HG03460 (cell line): ENCODE measurements around the gene BRD3OS.

Experiments used
- ATAC-seq: cut with Tn5 transposase; IDR thresholded peaks from one replicate; pipeline ENCODE4 v1.9.1; 2021; ENCODE audit not compliant: unreplicated experiment

Gene BRD3OS, protein sequence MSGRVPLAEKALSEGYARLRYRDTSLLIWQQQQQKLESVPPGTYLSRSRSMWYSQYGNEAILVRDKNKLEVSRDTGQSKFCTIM

DNA sequence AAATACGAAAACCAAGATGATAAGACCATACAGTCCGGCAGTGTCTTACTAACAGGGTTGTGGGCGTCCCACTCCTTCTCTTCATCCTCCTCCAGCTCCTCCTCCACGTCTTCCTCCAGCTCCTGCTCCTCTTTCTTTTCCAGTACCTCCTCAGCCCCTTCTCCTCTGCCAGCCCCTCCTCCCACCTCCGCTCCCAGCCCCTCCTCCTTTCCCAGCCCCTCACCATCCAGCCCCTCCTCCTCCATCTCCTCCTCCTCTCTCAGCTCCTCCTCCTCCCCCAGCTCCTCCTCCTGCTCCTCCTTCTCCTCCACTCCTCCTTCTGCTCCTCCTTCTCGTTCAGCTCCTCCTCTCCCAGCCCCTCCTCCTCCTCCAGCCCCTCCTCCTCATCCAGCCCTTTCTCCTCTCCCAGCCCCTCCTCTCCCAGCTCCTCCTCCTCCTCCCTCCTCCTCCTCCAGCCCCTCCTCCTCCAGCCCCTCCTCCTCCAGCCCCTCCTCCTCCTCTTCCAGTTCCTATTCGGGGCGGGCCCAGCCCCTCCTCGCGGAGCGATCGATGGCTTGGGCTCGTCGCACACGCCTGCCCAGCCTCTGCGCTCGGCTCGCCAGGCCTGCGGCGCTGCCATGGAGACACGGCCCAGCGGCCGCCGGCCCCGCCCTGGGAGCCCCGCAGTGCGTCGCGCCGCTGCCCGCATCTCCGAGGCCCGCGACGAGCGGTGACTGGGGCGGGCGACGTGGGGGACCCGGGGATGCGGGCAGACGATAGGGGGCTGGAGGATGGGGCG, at the start of gene BRD3OS:
TSS of gene BRD3OS (plus strand) at position 654 of the 778 bp plus-strand sequence. CDS start 1,267 bp downstream, outside the sequence.
- peak; percentile 85 for ATAC-seq

DNA sequence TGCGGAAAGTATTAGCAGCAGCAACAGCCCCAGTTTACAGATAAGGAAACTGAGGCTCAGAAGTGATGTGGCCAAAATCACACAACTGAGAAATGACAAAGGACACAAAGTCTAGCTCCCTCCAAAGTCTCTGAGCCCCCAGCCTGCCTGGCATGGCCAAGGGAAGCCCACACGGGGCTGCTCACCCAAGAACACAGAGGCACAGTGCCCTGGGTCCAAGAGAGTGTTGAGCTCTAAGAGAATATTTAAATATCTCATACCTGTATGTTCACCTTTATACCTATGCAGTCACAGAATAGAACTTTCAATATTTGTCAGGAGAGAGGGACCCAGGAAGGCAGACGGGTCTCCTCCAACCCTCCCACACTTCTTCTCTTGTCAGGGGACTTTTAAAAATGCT, 49.8 kb upstream of the BRD3OS start:
- no peak for ATAC-seq

DNA sequence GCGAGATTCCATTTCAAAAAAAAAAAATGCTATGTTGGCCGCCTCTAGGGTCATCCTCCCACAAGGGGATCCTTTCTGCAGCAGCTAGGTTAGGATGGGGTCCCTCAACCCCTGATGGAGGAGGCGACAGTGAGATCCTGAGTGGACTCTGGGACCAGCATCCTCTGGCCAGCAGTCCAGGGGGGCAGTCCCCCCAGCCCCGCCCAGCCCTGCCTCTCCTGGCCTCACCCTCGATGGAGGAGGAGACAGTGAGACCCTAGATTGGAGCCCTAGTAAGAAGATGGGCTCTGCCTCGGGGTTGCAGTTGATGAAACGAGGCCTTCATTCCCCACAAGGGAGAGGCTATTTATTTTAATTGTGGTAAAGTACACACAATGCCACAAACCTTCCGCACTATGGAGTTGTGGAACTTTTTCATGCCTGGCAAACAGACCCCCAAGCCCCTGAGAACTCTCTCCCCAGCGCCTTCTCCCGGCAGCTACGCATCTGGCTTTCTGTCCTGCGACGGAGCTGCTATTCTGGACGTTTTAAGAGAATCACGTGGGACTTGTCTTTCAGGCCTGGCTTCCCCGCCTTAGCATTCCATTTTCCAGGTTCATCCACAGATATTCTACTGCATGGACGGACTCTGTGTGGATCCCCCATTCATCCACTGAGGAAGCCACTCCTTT, 49.0 kb upstream of the BRD3OS start:
- no peak for ATAC-seq

DNA sequence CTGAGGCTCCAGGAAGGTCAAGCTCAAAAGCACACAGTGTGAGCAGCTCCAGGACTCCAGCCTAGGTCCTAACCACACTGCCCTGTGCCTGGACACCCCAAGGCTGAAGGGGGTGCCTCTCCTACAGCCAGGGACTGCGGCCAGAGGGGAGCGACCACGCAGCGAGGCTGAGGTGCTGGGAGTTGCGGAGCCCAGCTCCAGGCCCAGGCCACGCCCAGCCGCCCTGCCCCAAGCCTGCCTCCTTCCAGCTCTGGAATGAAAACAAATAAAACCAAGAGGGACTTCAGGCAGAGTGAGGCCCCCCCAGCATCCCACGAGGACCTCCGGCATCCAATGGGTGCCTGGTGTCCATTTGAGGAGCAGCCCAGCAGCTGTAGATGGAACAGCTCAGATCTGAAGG, 48.4 kb upstream of the BRD3OS start:
- no peak for ATAC-seq

DNA sequence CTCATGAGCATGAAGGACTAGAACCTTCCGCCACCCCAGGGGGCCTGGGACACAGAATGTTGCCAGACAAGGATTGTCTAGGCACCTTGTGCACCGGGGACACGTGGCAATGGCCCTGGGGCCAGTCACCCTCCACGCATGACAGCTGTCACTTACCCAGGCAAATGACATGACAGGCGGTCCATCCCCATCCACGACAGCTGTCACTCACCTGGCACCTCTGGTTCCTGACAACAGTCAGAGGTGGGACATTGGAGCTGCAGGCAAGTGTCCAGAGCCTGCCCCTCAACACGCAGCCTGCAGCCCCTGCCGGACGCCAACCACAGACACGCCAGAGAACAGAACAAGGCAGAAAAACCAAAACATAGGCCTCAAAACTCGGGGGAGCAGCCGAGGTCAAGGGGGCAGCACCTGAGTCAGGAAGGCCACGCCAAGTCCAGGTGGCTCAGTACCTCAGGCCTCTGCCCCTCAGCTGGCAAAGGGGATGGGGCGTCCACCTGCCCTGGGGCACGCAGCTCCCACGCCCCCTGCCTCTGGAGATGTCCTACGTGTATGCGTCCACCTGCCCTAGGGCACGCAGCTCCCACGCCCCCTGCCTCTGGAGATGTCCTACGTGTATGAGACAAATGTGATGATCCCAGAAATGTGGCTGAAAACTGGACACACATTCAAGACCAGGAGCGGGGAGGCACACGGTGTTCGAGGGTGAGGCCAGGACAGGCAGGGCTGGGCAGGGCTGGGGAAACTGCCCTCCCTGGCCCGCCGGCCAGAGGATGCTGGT, 47.7 kb upstream of the BRD3OS start:
- ATAC-seq: no peak

DNA sequence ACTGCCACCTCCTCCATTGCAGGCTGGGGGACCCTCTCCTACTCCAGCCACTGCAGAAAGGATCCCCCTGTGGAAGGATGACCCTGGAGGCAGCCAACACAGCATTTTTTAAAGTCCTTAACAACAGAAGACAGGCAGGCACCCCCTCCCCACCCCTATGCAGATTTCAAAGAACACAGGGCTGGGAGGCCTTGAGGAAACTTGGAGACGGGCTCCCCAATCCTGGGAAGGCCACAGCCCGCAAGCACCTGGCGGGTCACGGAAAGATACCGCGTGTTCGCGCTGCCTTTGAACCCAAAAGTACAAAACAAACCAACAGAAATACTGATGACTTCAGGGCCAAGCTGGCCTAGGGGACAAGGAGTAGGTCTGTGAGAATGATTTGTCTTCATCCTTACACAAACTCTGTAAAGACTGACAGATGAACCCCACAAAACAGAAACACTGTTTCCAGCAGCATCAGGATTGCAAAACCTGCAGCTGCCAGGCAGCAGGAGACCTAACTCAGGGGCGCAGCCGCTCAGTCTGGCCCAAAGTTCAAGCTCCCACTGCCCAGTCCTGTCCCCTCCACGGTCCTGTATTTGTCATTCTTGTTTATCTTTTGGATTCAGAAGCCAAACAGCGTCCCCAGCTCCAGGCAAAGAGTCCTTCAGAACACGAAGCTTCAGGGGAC, 46.9 kb upstream of the BRD3OS start:
- ATAC-seq: no peak

DNA sequence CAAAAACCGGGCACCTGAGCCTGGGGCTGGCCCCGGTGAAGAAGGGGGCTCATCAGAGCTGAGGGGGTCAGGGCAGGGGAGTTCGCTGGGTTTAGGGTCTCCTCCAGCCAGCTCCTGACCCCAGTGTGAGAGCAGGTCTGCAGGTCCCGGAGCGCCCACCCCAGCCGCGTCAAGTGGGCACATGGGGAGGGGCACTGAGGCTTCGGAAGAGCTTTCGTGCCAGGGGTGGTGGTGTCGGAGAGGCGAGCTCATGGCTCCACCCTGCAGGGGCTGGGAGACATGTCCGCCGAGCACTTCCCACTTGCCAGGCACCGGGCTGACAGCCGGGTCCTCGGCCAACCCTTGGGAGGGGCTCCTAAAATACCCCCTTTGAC, 46.4 kb upstream of the BRD3OS start:
- ATAC-seq: no peak

DNA sequence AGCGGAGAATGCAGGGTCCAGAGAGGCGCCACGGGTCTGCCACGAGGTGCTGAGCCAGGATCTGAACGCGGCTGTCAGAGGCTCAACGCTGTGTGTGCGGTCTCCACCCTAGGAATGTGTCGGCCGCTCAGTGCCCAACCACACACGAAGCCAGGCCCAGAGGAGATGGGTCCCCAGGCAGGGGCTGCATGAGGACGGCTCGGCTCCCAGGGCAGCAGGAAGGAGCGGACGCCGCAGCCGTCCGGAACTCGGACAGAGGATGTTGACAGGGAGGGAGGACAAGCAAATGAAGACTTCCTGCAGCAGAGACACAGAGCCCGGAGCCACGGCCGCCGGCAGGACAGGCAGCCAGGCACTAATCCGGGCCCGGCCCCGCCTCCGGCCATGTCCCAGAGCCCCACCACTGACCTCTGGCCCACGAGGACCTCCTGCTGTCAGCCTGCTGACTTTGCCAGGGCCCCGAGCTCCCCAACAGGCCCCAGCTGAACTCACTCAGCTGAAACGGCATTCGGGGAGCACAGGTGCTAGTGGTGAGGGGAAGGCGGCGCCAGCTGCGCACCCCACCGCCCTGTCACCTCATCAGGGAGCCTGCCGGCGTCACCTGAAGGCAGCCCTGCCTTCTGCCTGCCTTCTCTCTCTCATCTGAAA, 45.9 kb upstream of the BRD3OS start:
- ATAC-seq: peak; percentile 49

DNA sequence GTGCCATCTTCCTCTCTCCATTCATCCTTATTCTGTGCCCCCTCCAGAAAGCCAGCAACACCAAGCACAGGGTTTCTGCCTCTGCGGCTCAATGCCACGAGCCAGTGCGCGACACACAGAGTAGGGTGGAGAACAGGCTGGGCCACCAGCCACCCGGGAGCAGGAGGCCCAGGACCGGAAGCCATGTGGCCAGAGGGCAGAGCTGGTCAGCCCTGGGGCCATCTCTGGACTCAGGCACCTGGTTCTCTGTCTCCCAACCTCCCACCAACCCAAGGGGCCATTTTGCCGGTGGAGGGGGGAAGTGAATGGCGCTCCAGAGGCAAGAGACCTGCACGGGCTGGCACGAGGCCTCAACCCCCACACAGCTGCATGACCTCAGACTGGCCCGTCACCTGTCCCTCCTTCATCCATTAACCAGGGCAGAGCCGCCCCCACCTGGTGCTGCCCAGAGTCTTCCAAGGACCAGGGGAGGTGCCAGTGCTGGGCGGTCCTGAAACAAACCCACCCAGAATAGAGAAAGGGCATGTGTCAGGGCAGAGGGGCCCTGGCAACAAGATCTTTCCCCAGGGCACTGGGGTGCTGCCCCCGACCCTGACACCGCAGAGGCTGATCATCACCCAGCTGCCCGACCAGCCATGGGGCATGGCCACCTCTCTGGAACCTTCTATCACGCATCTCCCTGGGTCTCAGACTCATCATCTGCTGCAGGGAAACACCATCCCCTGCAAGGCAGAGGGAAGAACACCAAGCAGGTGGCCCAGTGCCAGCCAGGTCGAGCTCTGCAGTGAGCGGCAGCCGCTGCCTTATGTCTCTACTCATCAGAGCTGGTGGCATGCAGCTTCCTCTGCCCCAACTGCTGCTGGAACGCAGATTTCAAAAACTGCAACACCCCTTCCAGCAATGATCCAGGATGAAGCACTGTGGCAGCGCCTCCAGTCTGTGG, 45.1 kb upstream of the BRD3OS start:
- no peak for ATAC-seq

DNA sequence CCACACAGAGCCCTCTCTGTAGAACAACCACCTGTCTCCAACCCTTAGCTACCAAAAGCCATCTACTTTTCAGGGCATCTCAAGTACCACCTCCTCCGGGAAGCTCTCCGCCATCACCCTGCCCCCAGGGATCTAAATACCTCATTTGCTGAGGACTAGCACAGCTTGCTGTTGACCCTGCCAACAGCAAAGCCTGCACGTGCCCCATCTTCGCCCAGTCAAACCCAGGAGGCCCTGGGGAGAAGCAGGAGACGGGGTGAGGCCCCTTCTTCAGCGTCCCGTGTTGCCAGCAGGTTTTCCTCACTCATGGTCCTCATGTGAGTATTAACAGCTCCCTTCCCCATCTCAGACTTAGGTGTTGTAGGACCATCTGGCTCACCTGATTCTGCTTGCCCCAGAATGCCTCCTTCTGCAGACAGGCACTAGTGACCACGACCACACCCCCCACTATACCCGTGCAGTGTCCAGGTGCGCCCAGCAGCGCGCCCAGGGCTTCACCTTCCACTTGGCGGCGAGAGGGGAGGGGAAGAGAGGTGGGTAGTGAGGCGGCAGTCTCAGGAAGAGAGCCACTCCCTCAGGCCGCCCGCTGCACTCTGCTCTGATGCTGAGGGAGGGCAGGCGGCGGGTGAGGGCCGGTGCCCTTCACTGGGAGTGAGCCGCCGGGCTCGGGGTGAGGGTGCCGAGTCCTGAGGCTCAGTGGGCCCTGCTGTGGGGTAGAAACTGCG, 44.3 kb upstream of the BRD3OS start:
- no peak for ATAC-seq

DNA sequence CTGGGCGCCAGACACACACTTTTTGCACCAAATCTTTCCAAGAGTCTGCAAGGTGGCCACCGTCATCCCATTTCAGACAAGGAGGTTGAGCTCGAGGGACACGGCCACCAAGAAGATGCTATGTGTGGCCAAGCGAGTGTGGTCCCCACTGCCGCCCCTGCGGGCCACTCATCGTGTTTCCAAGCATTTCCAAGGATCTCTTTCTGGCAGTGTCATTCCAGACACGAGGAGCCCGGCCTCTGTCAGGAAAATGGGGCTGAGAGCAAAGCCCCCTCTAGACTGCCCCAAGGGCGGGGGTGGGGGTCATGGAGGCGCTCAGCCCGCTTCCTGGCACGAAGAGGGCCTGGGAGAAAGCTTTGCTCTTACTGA, 43.7 kb upstream of the BRD3OS start:
- no peak for ATAC-seq

DNA sequence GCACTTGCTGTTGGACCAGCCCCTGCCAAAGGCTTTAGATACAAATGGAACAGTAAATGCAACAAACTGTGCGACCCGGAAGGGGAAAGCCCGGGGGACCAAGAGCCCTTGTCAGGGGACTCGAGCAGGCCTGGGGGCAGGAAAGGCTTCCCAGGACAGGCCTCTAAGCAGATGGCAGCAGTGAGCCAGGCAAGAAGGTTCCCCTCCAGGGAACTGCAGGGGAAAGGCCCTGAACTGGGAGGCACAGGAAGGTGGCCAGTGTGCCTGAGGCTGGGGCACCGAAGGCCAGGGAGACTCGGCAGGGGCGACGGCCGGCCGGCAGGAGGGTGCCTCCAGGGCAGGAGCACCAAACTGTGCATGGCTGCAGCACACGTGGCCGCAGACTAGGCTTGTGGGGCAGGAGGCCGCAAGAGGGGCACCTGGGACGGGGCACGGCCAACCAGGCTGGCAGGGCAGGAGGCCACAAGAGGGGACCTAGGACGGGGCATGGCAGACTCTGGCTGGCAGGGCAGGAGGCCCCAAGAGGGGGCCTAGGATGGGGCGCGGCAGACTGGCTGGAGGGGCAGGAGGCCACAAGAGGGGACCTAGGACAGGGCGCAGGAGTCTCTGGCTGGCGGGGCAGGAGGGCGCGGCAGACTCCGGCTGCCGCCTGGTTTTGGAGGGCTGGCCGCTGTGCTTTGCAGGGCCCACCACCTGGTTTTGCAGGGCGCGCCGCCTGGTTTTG, 43.2 kb upstream of the BRD3OS start:
- ATAC-seq: no peak

DNA sequence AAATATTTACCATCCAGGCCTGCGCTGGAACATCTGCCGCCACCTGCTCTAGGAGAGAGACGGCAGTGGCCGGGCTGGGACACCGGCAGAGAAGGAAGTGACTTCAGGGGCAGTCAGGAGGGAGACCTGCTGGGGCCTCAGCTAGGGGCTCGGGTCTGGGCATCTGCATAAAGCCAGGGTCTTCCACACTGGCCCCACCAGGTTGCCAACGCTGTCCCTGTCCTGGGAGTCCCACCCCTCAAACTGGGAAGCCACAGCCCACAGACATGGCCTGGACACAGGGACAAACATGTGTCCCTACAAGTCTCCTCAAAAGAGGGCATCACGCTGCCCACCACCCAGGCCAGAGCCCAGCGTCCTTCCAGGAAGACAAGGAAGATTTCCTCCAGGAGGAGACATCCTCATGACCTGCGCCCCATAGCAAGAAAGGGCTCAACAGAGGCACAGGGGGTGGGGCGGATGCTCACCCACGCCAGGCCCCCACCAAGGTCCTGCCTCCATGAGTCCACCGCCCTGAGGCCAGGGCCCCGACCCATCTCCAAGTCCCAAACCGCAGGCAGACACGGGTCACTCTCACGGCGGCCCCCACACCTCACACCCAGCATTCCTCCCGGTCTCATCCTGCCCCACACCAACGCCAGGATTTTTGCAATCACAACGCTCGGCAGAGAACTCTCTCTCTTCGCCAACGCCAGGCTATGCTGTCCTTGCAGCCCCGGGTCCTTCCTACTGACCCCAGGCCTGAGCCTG, 42.1 kb upstream of the BRD3OS start:
- no peak for ATAC-seq

DNA sequence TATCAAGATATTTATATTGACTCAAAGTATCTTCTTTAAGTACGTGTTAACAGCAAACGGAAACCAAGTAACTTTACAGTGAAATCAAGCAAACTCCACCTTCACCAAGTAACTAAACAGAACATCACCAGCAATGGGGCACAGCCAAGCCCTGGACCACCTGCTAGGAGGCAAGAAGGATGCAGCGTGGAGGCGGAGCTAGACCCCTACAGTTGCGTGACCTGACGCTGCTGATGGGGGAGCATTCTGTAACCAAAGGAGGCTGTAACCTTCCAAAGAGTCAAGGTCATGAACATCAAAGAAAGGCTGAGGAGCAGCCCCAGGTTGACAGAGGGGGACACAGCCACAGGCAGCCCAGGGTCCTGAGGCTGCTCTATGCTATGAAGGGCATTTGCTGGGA, 39.2 kb upstream of the BRD3OS start:
- no peak for ATAC-seq

DNA sequence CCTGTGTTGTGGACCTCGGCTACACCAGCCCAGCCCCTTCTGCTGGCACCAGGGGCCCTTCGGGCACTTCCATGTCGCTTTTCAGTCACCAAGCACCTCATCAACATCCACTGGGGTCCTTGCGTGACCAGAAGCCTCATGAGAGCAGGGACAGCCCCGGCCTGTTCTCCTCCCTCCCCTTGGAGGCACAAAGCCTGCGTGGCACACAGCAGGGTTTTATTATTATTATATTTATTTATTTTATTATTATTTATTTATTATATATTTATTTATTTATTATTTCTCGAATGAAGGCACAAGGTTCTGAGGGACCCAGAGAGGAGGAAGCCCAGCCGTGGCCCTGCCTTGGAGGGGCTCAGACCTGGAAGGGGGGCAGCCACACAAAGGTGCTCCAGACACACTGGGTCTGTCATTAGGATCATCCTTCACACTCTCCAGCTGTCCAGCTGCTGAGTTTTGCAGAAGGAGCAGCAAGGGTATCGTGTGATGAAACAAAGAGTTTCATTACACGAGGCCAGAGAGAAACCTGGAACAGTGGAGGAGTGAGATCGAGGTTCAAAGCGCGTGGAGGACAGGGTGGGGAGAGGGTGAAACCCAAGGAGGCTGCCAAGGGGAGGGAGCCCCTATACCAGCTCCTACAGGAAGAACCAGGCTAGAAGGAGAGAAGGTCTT, 38.4 kb upstream of the BRD3OS start:
- ATAC-seq: no peak

DNA sequence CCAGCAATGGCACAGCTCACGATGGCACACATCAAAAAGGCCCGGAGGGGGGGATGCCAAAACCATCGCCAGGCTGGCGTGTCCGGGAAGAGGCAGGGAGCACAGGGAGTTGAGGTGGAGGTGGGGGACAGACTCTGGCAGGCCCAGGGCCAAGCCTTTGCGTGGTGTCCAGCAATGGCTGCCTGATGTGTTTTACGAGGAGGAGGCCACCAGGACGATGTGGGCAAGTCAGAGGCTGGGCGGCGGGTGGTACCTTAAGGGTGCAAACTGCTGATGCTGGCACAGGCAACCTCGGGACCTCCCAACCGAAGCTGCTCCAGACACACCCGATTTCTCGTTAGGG, 37.9 kb upstream of the BRD3OS start:
- no peak for ATAC-seq
